ENCODE measurements around the gene UBE2C.

- no peak for TF ChIP-seq POLR2A (IDR thresholded peaks at IDR 0.05; ENCODE audit: low read length)
- no peak for TF ChIP-seq GATA1 (IDR thresholded peaks at IDR 0.05; ENCODE audit: low read depth, low read length)
These were observed 14.7 kb downstream of the UBE2C start, which contains the start of gene TNNC2 for GRCh38 chr20:45827030-45827652.
